NCI-H128 (cell line): ENCODE results near the gene FLNB.
"Not testable (repeated sequence)": the region's sequence is repeated elsewhere in the genome, so short reads cannot be mapped to it uniquely, and the experiment has no call there.

Source experiments
- DNase-seq: peaks from one replicate; lab custom pipeline; 2025; ENCODE audit not compliant: unreplicated experiment; lab: John Stamatoyannopoulos, UW

Gene FLNB

GRCh38 chr3:58051658-58052261, 43.5 kb downstream of the FLNB start:
- DNase-seq: not testable (repeated sequence)

GRCh38 chr3:58052373-58053273, 44.4 kb downstream of the FLNB start:
- no peak for DNase-seq

- DNase-seq: no peak
Measured at GRCh38 chr3:58054652-58055051, 46.4 kb downstream of the FLNB start.

- DNase-seq: no peak
Measured at GRCh38 chr3:58055314-58055713, 47.1 kb downstream of the FLNB start.

- DNase-seq: not testable (repeated sequence)
Measured at GRCh38 chr3:58055891-58056290, 47.7 kb downstream of the FLNB start.

- no peak for DNase-seq
Measured at GRCh38 chr3:58058361-58059263, 50.4 kb downstream of the FLNB start.

- no peak for DNase-seq
Measured at GRCh38 chr3:58059349-58060321, 51.4 kb downstream of the FLNB start.

- DNase-seq: no peak
Measured at GRCh38 chr3:58062472-58062871, 54.2 kb downstream of the FLNB start.

GRCh38 chr3:58063022-58063815, 55.0 kb downstream of the FLNB start:
- no peak for DNase-seq

- no peak for DNase-seq
Measured at GRCh38 chr3:58064923-58065638, 56.9 kb downstream of the FLNB start.

- DNase-seq: no peak
Measured at GRCh38 chr3:58065700-58066167, 57.5 kb downstream of the FLNB start.

GRCh38 chr3:58066842-58067241, 58.6 kb downstream of the FLNB start:
- DNase-seq: no peak

GRCh38 chr3:58068122-58068809, 60.0 kb downstream of the FLNB start:
- DNase-seq: no peak

- no peak for DNase-seq
Measured at GRCh38 chr3:58071480-58071971, 63.3 kb downstream of the FLNB start.

- no peak for DNase-seq
Measured at GRCh38 chr3:58072052-58072762, 64.0 kb downstream of the FLNB start.

GRCh38 chr3:58072763-58073130, 64.5 kb downstream of the FLNB start:
- DNase-seq: no peak
